ENCODE measurements around the gene ARHGEF37.

DNA sequence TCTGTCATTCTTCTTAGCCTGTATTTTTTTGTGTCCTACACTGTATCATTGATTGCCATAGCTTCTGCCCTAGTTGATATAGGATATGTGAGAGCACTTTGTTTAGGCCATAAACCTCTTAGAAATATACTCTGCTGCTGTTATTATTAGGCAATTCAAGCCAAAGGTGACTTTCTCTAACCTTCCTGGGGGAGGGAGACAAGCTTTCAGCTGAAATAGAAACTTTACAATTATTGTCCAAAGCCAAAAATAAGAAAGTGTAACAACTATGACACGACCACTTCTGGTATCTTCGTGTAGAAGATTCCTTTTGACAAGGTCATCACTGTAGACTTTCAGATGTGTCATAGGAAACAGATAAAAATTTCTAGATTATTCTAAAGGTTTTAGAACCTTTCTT is 17.8 kb upstream of the ARHGEF37 start:
- TF ChIP-seq, protein P1, sequence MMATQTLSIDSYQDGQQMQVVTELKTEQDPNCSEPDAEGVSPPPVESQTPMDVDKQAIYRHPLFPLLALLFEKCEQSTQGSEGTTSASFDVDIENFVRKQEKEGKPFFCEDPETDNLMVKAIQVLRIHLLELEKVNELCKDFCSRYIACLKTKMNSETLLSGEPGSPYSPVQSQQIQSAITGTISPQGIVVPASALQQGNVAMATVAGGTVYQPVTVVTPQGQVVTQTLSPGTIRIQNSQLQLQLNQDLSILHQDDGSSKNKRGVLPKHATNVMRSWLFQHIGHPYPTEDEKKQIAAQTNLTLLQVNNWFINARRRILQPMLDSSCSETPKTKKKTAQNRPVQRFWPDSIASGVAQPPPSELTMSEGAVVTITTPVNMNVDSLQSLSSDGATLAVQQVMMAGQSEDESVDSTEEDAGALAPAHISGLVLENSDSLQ (IDR thresholded peaks at IDR 0.05), result no peak
- TF ChIP-seq TARDBP (IDR thresholded peaks at IDR 0.05) (no peak), BHLHE40 (IDR thresholded peaks at IDR 0.05; ENCODE audit: borderline replicate concordance) (no peak), SP1 (IDR thresholded peaks at IDR 0.05) (no peak), HDGF (IDR thresholded peaks at IDR 0.05; ENCODE audit: borderline replicate concordance) (no peak), ARNT (IDR thresholded peaks at IDR 0.05) (no peak), FOXK2 (IDR thresholded peaks at IDR 0.05) (no peak), ZNF384 (IDR thresholded peaks at IDR 0.05) (no peak), FOXA1 (IDR thresholded peaks at IDR 0.05) (no peak), FOXM1 (IDR thresholded peaks at IDR 0.05; ENCODE audit: borderline replicate concordance) (no peak), CTBP1 (IDR thresholded peaks at IDR 0.05; ENCODE audit: borderline replicate concordance) (no peak)
